ENCODE data around the gene SETD1A.

DNA sequence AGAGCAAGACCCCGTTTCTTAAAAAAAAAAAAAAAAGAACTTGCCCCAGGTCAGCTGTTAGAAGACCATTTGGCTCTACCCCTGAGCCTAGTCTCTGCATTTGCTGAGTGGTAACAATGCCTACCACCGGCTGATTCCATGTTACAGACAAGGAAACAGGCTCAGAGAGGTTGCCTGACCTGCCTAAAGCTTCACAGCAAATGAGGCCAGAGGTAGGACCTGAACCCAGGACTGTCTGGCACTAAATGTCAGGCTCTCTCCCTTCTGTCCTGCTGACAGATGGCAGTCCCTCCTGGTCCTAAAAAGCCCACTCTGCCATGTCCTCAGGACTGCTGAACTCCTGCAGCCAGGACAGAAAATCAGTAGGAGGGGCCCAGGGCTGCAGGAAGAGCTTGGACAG lies 47.1 kb downstream of the SETD1A start:
- TF ChIP-seq TAF1 (IDR thresholded peaks at IDR 0.05; ENCODE audit: low read depth, low read length) (no peak), POLR2A (IDR thresholded peaks at IDR 0.05; ENCODE audit: low read depth, low read length) (no peak)
